PC-9 (cell line): ENCODE results near the gene EMC6. TPM values are rescaled to one million over a fixed set of nuclear protein-coding genes. Genes with fewer than 3 reads are reported as not detected.

ENCODE experiments used
- BruUV-seq: library from RNA; stranded (reverse); fragments of 400-500 nt; replicated peaks from 2 replicates; lab custom pipeline; 2021; lab: Mats Ljungman, UMichigan
- CTCF ChIA-PET: fragments of 300-600 bp; sonication (Branson Sonifier 250); formaldehyde crosslinking; loops from one replicate; lab custom pipeline; 2022; ENCODE audit warnings: antibody characterized with exemption; lab: Charles Lee
- POLR2A ChIA-PET: fragments of 300-600 bp; sonication (Branson Sonifier 250); formaldehyde crosslinking; loops from one replicate; lab custom pipeline; 2022; ENCODE audit warnings: antibody characterized with exemption; ENCODE audit not compliant: unreplicated experiment; lab: Charles Lee
- DNase-seq, 2 experiments: peaks; one replicate each; pipeline versions ENCODE4 v3.0.0 to v3.0.0-alpha.2; 2015 to 2022; ENCODE audit warnings: mixed read lengths in 1 of 2
- H2AFZ ChIP-seq: fragments of 200-600 bp; sonication (generic); 2 replicates; pipeline ENCODE4 v1.8.1; 2017; ENCODE audit warnings: antibody characterized with exemption
- H3F3A ChIP-seq: fragments of 200-600 bp; sonication (generic); 2 replicates; pipeline ENCODE4 v1.8.1; 2017; ENCODE audit warnings: antibody characterized with exemption, mild to moderate bottlenecking, low read depth; ENCODE audit not compliant: insufficient read depth
- H3K27ac ChIP-seq: fragments of 200-600 bp; sonication (generic); 2 replicates; pipeline ENCODE4 v1.6.1; 2016; ENCODE audit warnings: mixed run types
- H3K27me3 ChIP-seq: fragments of 200-600 bp; sonication (generic); 2 replicates; pipeline ENCODE4 v1.6.1; 2016; ENCODE audit warnings: low read depth, mixed run types; ENCODE audit not compliant: insufficient read depth
- H3K36me3 ChIP-seq: fragments of 200-600 bp; sonication (generic); 2 replicates; pipeline ENCODE4 v1.6.1; 2016; ENCODE audit warnings: low read depth, mixed run types
- H3K4me1 ChIP-seq: fragments of 200-600 bp; sonication (generic); replicated peaks from 2 replicates; pipeline ENCODE4 v1.6.1; 2016; ENCODE audit warnings: mixed run types; ENCODE audit not compliant: insufficient read depth
- H3K4me2 ChIP-seq: fragments of 200-600 bp; sonication (generic); 2 replicates; pipeline ENCODE4 v1.6.1; 2017; ENCODE audit warnings: mixed run types
- H3K4me3 ChIP-seq: fragments of 200-600 bp; sonication (generic); 2 replicates; pipeline ENCODE4 v1.6.1; 2016; ENCODE audit warnings: mixed run types
- H3K79me2 ChIP-seq: fragments of 200-600 bp; sonication (generic); 2 replicates; pipeline ENCODE4 v1.6.1; 2017; ENCODE audit warnings: low read depth, mixed run types
- H3K9me2 ChIP-seq: fragments of 200-600 bp; sonication (generic); 2 replicates; pipeline ENCODE4 v1.8.1; 2017; ENCODE audit warnings: mild to moderate bottlenecking; ENCODE audit not compliant: insufficient read depth
- H3K9me3 ChIP-seq: fragments of 200-600 bp; sonication (generic); 2 replicates; pipeline ENCODE4 v1.8.1; 2016; ENCODE audit warnings: low read depth; ENCODE audit not compliant: insufficient read depth
- H4K20me1 ChIP-seq: fragments of 200-600 bp; sonication (generic); 2 replicates; pipeline ENCODE4 v1.8.1; 2017; ENCODE audit not compliant: insufficient read depth
- EZH2 ChIP-seq: fragments of 200-600 bp; sonication (generic); IDR thresholded peaks from 2 replicates; pipeline ENCODE4 v1.8.0; 2017; ENCODE audit warnings: antibody characterized with exemption, low read depth
- intact Hi-C: fragments of 100-400 bp; cut with micrococcal nuclease; formaldehyde crosslinking; loops from one replicate; pipeline ENCODE4 v1.10.0; 2022; ENCODE audit not compliant: unreplicated experiment
- total RNA-seq: library from RNA; stranded (reverse); gene quantifications from 2 replicates; pipeline ENCODE4 v1.2.3, GENCODE V29; 2021
- TF ChIP-seq, protein P1 (sequence below): fragments of 200-600 bp; sonication (generic); conservative IDR thresholded peaks from 2 replicates; pipeline ENCODE4 v1.6.1; 2017; ENCODE audit warnings: mixed run types, antibody characterized with exemption, mild to moderate bottlenecking, moderate library complexity

The EMC6 gene
- total RNA-seq, 1 experiment from 2014 or later, result 89.9 TPM

DNA sequence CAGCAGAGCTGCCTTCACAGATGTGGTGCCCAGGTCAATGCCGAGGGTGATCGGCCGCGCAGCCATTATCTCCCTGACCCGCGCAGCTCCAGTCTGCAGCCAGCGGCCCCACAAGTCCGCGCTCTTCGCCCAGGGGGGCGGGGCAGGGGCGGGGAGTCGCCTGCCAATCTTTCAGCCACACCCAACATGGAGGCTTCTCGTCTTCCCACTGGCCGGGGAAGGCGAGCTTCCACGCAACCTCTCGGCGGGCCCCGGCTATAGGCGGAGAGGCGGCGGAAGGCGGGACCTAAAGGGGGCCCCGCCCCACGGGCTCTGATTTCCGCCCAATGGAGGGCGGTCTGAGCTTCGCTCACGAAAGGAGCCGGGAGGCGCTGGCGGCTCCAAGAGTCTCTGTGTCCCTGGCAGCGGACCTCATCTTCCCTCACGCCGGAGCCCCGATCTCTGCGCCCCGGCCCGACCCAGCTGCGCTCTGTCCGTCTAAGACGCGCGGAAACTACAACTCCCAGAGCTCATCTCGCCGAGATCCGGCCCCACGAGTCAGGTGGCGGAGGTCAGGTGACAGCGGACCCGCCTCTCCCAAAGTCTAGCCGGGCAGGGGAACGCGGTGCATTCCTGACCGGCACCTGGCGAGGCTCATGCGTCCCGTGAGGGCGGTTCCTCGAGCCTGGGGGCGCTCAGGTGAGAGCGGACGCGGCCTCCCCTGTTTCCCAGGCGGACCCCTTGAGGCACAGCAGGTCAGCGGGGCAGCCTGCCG is 32.3 kb upstream of the EMC6 start, which contains the start of the genes CTNS and SHPK:
CTNS (plus strand) TSS at position 607 of the 754 bp plus-strand sequence. CDS start 3,447 bp downstream, outside the sequence.
SHPK (minus strand) TSS at position 97 of the 754 bp plus-strand sequence; CDS start at position 66, 31 bp downstream.
- no TSS peak for BruUV-seq
- DNase-seq, result peak; percentile 93 to 99
- H2AFZ ChIP-seq, result peak within 1 kb of the TSS; percentile 87
- intact Hi-C loops, result loop anchor here (1.0 to 5.0 kb wide), 3 partner anchors 32 to 924 kb away; partner anchors contain the start of genes CLUH, EMC6 and TAX1BP3
- TF ChIP-seq, protein P1, sequence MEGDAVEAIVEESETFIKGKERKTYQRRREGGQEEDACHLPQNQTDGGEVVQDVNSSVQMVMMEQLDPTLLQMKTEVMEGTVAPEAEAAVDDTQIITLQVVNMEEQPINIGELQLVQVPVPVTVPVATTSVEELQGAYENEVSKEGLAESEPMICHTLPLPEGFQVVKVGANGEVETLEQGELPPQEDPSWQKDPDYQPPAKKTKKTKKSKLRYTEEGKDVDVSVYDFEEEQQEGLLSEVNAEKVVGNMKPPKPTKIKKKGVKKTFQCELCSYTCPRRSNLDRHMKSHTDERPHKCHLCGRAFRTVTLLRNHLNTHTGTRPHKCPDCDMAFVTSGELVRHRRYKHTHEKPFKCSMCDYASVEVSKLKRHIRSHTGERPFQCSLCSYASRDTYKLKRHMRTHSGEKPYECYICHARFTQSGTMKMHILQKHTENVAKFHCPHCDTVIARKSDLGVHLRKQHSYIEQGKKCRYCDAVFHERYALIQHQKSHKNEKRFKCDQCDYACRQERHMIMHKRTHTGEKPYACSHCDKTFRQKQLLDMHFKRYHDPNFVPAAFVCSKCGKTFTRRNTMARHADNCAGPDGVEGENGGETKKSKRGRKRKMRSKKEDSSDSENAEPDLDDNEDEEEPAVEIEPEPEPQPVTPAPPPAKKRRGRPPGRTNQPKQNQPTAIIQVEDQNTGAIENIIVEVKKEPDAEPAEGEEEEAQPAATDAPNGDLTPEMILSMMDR, result no peak
- TF ChIP-seq EZH2, result no peak
- H3K9me3 ChIP-seq, result no peaks in the 10 kb centered on the region
- peaks cover 22% of the 10 kb centered on the region for H3F3A ChIP-seq
- no peaks in the 10 kb centered on the region for H3K36me3 ChIP-seq
- peaks cover 34% of the 10 kb centered on the region for H3K79me2 ChIP-seq
- no peaks in the 10 kb centered on the region for H3K9me2 ChIP-seq
- H4K20me1 ChIP-seq, result peaks cover 3% of the 10 kb centered on the region; the same call in 1 of the 2 replicates
- H3K4me2 ChIP-seq, result peak within 1 kb of the TSS; percentile 97
- H3K4me1 ChIP-seq, result peaks cover 15% of the 10 kb centered on the region; the same call in 1 of the 2 replicates
- H3K27ac ChIP-seq, result peak within 1 kb of the TSS; percentile 64
- ChIA-PET CTCF (interaction anchor here (0.6 kb wide), 1 partner anchor 616 kb away, joined by 4 read pairs; no protein-coding TSS in a partner anchor), POLR2A (interaction anchor here (0.5 to 1.6 kb wide), 10 partner anchors 31 to 757 kb away, joined by 4 to 26 read pairs (median 6); partner anchors contain the start of genes EMC6, NCBP3 and TAX1BP3)
- no peaks in the 10 kb centered on the region for H3K27me3 ChIP-seq
- peak within 1 kb of the TSS; percentile 67 for H3K4me3 ChIP-seq

DNA sequence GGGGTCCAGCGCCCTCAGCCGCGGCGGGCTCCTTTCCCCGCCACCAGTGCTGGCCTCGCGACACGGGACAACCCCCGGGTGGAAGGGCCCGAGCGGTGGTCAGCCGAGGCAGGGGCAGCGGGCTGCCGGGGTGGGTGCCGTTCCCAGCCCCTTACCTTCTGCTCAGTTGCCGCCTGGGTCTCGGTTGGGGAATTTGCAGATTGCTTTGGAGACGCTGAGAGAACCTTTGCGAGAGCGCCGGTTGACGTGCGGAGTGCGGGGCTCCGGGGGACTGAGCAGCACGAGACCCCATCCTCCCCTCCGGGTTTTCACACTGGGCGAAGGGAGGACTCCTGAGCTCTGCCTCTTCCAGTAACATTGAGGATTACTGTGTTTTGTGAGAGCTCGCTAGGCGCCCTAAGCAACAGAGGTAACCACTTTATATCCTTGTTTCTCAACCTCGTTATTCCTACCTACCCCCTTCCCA is 31.7 kb upstream of the EMC6 start:
- DNase-seq, result no peak
- ChIA-PET CTCF (no interaction called here), POLR2A (interaction anchor here (0.6 to 1.6 kb wide), 6 partner anchors 31 to 563 kb away, joined by 5 to 26 read pairs (median 6); partner anchors contain the start of genes EMC6, NCBP3 and TAX1BP3)
- Histone ChIP-seq H2AFZ (peak overlapping the region; percentile 87), H3K9me3 (no peaks in the 10 kb centered on the region), H3K27ac (0 out of 2 replicates have a peak overlapping the region, but pooled peaks have one; percentile 64), H3K4me3 (peak overlapping the region; percentile 67), H3K79me2 (peaks cover 32% of the 10 kb centered on the region), H3F3A (peaks cover 22% of the 10 kb centered on the region), H4K20me1 (peaks cover 3% of the 10 kb centered on the region; the same call in 1 of the 2 replicates), H3K9me2 (no peaks in the 10 kb centered on the region), H3K36me3 (no peaks in the 10 kb centered on the region), H3K4me1 (peaks cover 15% of the 10 kb centered on the region; the same call in 1 of the 2 replicates), H3K4me2 (peak overlapping the region; percentile 97), H3K27me3 (no peaks in the 10 kb centered on the region)
- no TSS peak for BruUV-seq
- intact Hi-C loops, result loop anchor here (1.0 to 5.0 kb wide), 3 partner anchors 31 to 925 kb away; partner anchors contain the start of genes CLUH, EMC6 and TAX1BP3
- TF ChIP-seq EZH2, result no peak
- TF ChIP-seq, protein P1, result no peak

DNA sequence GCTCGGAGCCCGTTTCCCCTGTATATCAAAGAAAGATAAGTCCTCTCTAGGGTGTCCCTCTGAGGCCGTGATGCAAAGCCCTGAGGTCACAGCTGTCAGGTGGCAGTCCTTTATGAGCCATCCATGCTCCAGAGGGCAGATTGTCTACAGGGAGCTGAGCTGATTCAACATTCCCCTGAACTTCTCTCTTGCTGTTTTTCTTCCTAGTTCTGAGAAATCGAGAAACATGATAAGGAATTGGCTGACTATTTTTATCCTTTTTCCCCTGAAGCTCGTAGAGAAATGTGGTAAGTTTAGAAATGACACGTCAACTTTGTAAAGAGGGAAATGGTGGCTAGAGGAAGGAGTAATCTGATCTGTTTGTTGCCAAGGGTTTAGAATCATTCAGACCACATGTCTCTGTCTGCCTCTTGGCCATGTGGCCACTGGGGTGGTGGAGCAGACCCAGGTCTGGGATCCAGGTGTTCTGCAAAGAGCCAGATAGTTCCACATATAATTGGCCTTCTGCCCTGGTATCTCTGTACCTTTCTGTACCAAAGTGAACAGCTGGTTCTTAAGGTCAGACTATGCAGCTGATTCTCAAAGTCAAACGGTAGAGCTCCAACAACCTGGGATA is 28.5 kb upstream of the EMC6 start:
- Histone ChIP-seq H3K4me1 (0 out of 2 replicates have a peak, but pooled peaks cover 6% of the 10 kb centered on the region), H3K79me2 (peaks cover 5% of the 10 kb centered on the region; the same call in 1 of the 2 replicates), H4K20me1 (no peaks in the 10 kb centered on the region), H3K36me3 (no peaks in the 10 kb centered on the region), H3K9me3 (no peaks in the 10 kb centered on the region), H3K27ac (no peak overlapping the region), H3F3A (peaks cover 19% of the 10 kb centered on the region), H3K4me2 (no peak overlapping the region), H3K27me3 (no peaks in the 10 kb centered on the region), H2AFZ (no peak overlapping the region), H3K4me3 (no peak overlapping the region), H3K9me2 (no peaks in the 10 kb centered on the region)
- ChIA-PET POLR2A (no interaction called here), CTCF (no interaction called here)
- TF ChIP-seq, protein P1, result no peak
- no peak for TF ChIP-seq EZH2
- BruUV-seq, result no TSS peak
- intact Hi-C loops, result loop anchor here (5.0 kb wide), 2 partner anchors 593 to 928 kb away; partner anchors contain the start of gene CLUH
- no peak for DNase-seq
